C4-2B (cell line): ENCODE measurements around the gene CYP2D6.

ENCODE experiments used
- H3K27ac ChIP-seq: fragments of 450-650 bp; 2 replicates; pipeline ENCODE4 v1.5.1; 2017
- ZFX ChIP-seq: fragments of 450-650 bp; IDR thresholded peaks from 2 replicates; pipeline ENCODE4 v1.6.1; 2017
- TF ChIP-seq, protein P1 (sequence below): fragments of 450-650 bp; conservative IDR thresholded peaks from 2 replicates; pipeline ENCODE4 v1.5.1; 2017; ENCODE audit warnings: mild to moderate bottlenecking

CYP2D6 gene

DNA sequence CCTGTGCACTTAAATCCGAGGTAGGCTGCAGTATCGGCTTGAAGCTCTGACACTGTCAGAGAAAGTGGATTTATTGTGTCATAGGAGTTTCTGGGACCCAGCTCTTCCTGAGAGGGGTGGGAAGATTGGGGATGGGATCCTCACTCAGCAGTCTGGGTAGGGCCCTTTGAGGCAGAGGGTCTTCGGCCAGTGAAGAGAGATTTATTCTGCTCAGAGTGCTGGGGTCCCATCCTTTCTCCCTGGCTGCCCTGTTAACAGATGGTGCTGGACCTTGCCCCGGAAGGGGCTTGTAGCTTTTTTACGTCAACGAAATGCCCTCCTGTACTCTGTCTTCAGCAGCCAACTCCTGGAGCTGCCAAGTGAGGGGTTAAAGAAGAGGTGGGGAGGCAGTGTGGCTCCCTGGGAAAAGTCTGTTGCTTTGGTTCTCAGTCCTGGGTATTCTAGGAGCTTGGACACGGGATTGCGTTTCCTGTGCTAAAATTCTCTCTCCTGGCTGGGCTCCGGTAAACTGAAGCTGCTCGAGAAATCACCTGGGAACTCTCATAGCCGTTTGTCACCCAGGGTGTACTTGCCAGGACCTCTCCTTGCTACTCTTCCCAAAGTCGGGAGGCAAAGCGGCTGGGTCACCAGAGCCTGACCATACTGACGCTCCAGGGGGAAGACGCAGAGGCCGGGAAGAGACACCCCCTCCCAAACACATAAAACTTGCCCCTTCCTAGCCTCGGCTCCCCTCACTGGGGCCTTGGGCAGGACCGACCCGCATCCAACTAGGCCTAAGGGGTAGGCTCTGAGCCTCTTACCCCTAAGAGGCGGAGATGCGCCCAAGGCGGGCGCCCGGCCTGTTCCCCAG lies 51.9 kb downstream of the CYP2D6 start:
- H3K27ac ChIP-seq: peak overlapping the region; percentile 93
- TF ChIP-seq, protein P1, sequence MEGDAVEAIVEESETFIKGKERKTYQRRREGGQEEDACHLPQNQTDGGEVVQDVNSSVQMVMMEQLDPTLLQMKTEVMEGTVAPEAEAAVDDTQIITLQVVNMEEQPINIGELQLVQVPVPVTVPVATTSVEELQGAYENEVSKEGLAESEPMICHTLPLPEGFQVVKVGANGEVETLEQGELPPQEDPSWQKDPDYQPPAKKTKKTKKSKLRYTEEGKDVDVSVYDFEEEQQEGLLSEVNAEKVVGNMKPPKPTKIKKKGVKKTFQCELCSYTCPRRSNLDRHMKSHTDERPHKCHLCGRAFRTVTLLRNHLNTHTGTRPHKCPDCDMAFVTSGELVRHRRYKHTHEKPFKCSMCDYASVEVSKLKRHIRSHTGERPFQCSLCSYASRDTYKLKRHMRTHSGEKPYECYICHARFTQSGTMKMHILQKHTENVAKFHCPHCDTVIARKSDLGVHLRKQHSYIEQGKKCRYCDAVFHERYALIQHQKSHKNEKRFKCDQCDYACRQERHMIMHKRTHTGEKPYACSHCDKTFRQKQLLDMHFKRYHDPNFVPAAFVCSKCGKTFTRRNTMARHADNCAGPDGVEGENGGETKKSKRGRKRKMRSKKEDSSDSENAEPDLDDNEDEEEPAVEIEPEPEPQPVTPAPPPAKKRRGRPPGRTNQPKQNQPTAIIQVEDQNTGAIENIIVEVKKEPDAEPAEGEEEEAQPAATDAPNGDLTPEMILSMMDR: no peak
- TF ChIP-seq ZFX: no peak

DNA sequence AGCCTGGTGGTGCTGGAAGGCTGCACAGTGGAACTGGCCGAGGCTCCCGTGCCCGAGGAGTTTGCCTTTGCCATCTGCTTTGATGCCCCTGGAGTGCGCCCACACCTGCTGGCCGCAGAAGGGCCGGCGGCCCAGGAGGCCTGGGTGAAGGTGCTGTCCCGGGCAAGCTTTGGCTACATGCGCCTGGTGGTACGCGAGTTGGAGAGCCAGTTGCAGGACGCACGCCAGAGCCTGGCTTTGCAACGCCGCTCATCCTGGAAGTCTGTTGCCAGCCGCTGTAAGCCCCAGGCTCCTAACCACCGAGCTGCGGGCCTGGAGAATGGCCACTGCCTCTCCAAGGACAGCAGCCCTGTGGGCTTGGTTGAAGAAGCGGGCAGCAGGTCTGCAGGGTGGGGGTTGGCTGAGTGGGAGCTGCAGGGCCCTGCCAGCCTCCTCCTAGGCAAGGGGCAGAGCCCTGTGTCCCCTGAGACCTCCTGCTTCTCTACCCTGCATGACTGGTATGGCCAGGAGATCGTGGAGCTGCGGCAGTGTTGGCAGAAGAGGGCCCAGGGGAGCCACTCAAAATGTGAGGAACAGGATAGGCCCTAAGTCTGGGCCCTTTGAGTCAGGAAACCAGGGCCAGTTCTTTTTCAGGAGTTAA lies 53.0 kb downstream of the CYP2D6 start:
- TF ChIP-seq, protein P1: no peak
- TF ChIP-seq ZFX: no peak
- no peak overlapping the region; the same call in 1 of the 2 replicates for H3K27ac ChIP-seq

DNA sequence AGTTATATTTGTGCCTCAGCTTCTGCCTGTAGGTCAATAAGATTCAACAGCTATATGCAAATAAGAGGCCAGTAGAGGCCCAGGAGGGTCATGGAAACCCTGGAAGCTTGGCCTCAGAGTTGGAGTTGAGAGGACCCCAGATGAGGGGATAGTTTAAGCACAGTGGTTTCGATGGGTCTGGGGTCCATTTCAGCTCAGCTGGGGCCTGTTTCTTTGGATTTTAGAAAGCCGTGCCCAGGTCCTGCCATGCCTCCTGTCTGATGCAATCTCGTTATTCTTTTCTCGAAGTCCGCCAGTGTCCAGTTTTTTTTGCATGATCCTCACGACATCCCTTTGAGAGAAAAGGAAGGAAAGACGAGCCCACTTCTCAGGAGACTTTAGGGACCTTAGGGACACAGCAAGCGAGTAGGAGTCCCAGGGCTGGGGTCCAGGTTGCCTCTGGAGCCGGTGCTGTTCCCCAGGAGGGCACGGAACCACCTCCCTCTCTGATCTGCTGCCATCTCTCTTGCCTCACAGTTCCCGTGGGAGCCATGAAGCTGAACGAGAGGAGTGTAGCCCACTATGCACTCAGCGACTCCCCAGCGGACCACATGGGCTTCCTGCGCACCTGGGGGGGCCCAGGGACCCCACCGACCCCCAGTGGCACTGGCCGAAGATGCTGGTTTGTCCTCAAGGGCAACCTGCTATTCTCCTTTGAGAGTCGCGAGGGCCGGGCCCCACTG lies 53.7 kb downstream of the CYP2D6 start:
- TF ChIP-seq, protein P1: no peak
- no peak for TF ChIP-seq ZFX
- H3K27ac ChIP-seq: no peak overlapping the region
